ENCODE measurements around the gene GNAQ. TPM values are rescaled to one million over a fixed set of nuclear protein-coding genes. Genes with fewer than 3 reads are reported as not detected.

Gene GNAQ
- total and polyA plus RNA-seq, 2 donors (not counting 1 experiment from before 2014, with no cell fraction given), result 0.60 to 1.4 TPM

DNA sequence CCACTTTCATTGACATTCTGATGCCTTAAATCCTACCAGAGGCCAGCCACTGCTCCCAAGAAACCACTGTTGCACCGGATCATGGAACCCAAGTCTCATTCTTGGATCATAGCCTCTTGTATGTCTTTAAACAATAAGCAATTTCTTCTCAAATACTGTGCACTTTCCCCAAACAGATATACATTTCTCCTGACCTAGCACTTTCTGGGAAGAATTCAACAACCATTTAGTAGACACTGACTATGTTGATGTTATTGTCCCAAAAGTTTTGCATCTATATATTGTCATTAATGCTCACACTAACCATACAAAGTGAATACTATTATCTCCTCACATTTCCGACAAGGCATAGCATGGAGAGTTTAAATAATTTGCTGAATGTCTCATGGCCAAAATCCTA, 123.3 kb downstream of the GNAQ start:
- 88% methylated on average over 1 of the region's 2 CpGs for WGBS (ENCODE audit: insufficient coverage)
- no peaks in the 10 kb centered on the region for H3K79me2 ChIP-seq (ENCODE audit: control insufficient read depth, insufficient read depth, low read length)

DNA sequence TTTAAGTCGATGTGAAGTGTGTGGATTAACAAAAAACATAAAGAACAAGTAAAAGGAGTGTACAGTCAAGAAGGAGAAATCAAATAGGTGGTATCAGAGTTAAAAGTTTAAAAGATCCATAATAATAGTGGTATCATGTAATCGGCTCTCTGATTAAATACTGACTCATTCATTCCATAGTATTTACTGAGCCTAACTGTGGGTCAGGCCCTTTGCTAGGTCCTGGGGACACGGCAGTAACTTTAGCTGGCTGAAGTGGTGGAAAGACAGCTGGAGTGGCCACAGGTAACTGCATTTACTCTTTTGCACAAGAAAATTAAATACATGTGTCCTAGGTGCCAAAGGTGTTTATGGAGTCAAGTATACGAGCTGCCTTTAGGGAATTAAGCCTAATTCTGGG, 124.0 kb downstream of the GNAQ start:
- no peak overlapping the region for H3K27ac ChIP-seq (ENCODE audit: low read length in 2 of 2)
- no peak overlapping the region for H3K4me3 ChIP-seq (ENCODE audit: control extremely low read depth in 1 of 5, extremely low read depth in 1 of 5, insufficient read depth in 1 of 5, low read depth in 2 of 5, low read length in 4 of 5)
- no peaks in the 10 kb centered on the region for H4K20me1 ChIP-seq (ENCODE audit: control insufficient read depth, insufficient read depth, low read length, poor library complexity, severe bottlenecking)
- H3K4me1 ChIP-seq (ENCODE audit: control insufficient read depth in 2 of 2, insufficient read depth in 2 of 2, low read length in 2 of 2), result peaks cover 4 to 5% of the 10 kb centered on the region in 2 donors
- H3K9me3 Mint-ChIP-seq (ENCODE audit: insufficient read depth), result no peaks in the 10 kb centered on the region
- H3K4me2 ChIP-seq (replicated peaks; ENCODE audit: low read depth, low read length, poor library complexity, severe bottlenecking), result no peak overlapping the region
- POLR2A ChIA-PET, result no interaction called here
- H3K4me1 Mint-ChIP-seq, result peaks cover 2% of the 10 kb centered on the region
- H2AFZ ChIP-seq (ENCODE audit: insufficient read depth, low read depth, low read length, poor library complexity, severe bottlenecking), result no peak overlapping the region
- H3K9me3 ChIP-seq (ENCODE audit: control extremely low read depth in 1 of 3, control insufficient read depth in 2 of 3, insufficient read depth in 1 of 3, low read length in 2 of 3), result no peaks in the 10 kb centered on the region
- H3K27ac Mint-ChIP-seq, result no peak overlapping the region
- no CpG with 5 or more reads among the region's 4 CpGs for WGBS (ENCODE audit: insufficient coverage)
- intact Hi-C loops (cut with micrococcal nuclease), result no loop called here
- CTCF ChIA-PET, result no interaction called here
- no peak overlapping the region for H3K4me3 Mint-ChIP-seq
- no peaks in the 10 kb centered on the region for H3K36me3 ChIP-seq (replicated peaks in 1 of 2; ENCODE audit: control extremely low read depth in 1 of 2, control insufficient read depth in 1 of 2, extremely low read depth in 1 of 2, insufficient read depth in 2 of 2, low read length in 1 of 2)
- ATAC-seq (ENCODE audit: low read depth) (no peak), DNase-seq (no peak)
- TF ChIP-seq, protein P1, sequence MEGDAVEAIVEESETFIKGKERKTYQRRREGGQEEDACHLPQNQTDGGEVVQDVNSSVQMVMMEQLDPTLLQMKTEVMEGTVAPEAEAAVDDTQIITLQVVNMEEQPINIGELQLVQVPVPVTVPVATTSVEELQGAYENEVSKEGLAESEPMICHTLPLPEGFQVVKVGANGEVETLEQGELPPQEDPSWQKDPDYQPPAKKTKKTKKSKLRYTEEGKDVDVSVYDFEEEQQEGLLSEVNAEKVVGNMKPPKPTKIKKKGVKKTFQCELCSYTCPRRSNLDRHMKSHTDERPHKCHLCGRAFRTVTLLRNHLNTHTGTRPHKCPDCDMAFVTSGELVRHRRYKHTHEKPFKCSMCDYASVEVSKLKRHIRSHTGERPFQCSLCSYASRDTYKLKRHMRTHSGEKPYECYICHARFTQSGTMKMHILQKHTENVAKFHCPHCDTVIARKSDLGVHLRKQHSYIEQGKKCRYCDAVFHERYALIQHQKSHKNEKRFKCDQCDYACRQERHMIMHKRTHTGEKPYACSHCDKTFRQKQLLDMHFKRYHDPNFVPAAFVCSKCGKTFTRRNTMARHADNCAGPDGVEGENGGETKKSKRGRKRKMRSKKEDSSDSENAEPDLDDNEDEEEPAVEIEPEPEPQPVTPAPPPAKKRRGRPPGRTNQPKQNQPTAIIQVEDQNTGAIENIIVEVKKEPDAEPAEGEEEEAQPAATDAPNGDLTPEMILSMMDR (IDR thresholded peaks at IDR 0.05), result no peak
- no peaks in the 10 kb centered on the region for H3K79me2 ChIP-seq (ENCODE audit: control insufficient read depth, insufficient read depth, low read length)
- no peak overlapping the region for H3K9ac ChIP-seq (ENCODE audit: low read length)
- H3K27me3 Mint-ChIP-seq, result peaks cover 44% of the 10 kb centered on the region
- H3K27me3 ChIP-seq (replicated peaks in 1 of 4; ENCODE audit: control extremely low read depth in 1 of 4, control insufficient read depth in 3 of 4, insufficient read depth in 4 of 4, low read length in 3 of 4), result peaks cover 0 to 3% (median 0%) of the 10 kb centered on the region in 4 experiments

More for the DNA sequence above, 123.3 kb downstream of the GNAQ start:
- DNase-seq, result no peak
- no peak overlapping the region for H2AFZ ChIP-seq (ENCODE audit: insufficient read depth, low read depth, low read length, poor library complexity, severe bottlenecking)
- H3K36me3 ChIP-seq (replicated peaks in 1 of 2; ENCODE audit: control extremely low read depth in 1 of 2, control insufficient read depth in 1 of 2, extremely low read depth in 1 of 2, insufficient read depth in 2 of 2, low read length in 1 of 2), result no peaks in the 10 kb centered on the region
- peaks cover 0 to 3% (median 0%) of the 10 kb centered on the region in 4 experiments for H3K27me3 ChIP-seq (replicated peaks in 1 of 4; ENCODE audit: control extremely low read depth in 1 of 4, control insufficient read depth in 3 of 4, insufficient read depth in 4 of 4, low read length in 3 of 4)
- H3K4me1 ChIP-seq (ENCODE audit: control insufficient read depth in 2 of 2, insufficient read depth in 2 of 2, low read length in 2 of 2), result peaks cover 4 to 5% of the 10 kb centered on the region in 2 donors
- TF ChIP-seq, protein P1 (IDR thresholded peaks at IDR 0.05), result no peak
- TF ChIP-seq EZH2 (IDR thresholded peaks at IDR 0.05; ENCODE audit: borderline replicate concordance, insufficient read depth, low read depth, low read length, poor library complexity, severe bottlenecking), result no peak
- ATAC-seq (ENCODE audit: low read depth), result no peak
- peaks cover 2% of the 10 kb centered on the region for H3K4me1 Mint-ChIP-seq
- no peak overlapping the region for H3K27ac ChIP-seq (ENCODE audit: low read length in 2 of 2)
- H3K9ac ChIP-seq (ENCODE audit: low read length), result no peak overlapping the region
- intact Hi-C loops (cut with micrococcal nuclease), result no loop called here
- no peaks in the 10 kb centered on the region for H3K9me3 Mint-ChIP-seq (ENCODE audit: insufficient read depth)
- H3K27me3 Mint-ChIP-seq, result peaks cover 37% of the 10 kb centered on the region
- no peak overlapping the region for H3K27ac Mint-ChIP-seq
- no peak overlapping the region for H3K4me3 ChIP-seq (ENCODE audit: control extremely low read depth in 1 of 5, extremely low read depth in 1 of 5, insufficient read depth in 1 of 5, low read depth in 2 of 5, low read length in 4 of 5)
- ChIA-PET CTCF (no interaction called here), POLR2A (no interaction called here)
- H3K4me2 ChIP-seq (replicated peaks; ENCODE audit: low read depth, low read length, poor library complexity, severe bottlenecking), result no peak overlapping the region
- no peak overlapping the region for H3K4me3 Mint-ChIP-seq
- H4K20me1 ChIP-seq (ENCODE audit: control insufficient read depth, insufficient read depth, low read length, poor library complexity, severe bottlenecking), result no peaks in the 10 kb centered on the region
- no peaks in the 10 kb centered on the region for H3K9me3 ChIP-seq (ENCODE audit: control extremely low read depth in 1 of 3, control insufficient read depth in 2 of 3, insufficient read depth in 1 of 3, low read length in 2 of 3)

Measured in B cell (primary cell).